Effector memory CD8-positive, alpha-beta T cell (primary cell): Measurements from ENCODE around the gene PLPPR1.

Experiments used
- ATAC-seq: fragments of 150-1000 bp; cut with Tn5 transposase; replicated peaks from 2 replicates; pipeline ENCODE4 v1.10.0; 2021; ENCODE audit warnings: mild to moderate bottlenecking, moderate library complexity
- DNase-seq, 3 experiments: peaks; one replicate each; pipeline ENCODE4 v3.0.0; 2021
- H3K27ac Mint-ChIP-seq, 2 donors: one replicate each; pipeline ENCODE4 v1.8.0; 2022; ENCODE audit warnings: mild to moderate bottlenecking in 2 of 2, mixed read lengths in 2 of 2, moderate library complexity in 2 of 2
- H3K27me3 Mint-ChIP-seq, 2 donors: one replicate each; pipeline ENCODE4 v1.8.0; 2022; ENCODE audit warnings: mixed read lengths in 2 of 2
- H3K36me3 Mint-ChIP-seq: one replicate; pipeline ENCODE4 v1.8.0; 2022; ENCODE audit warnings: mild to moderate bottlenecking, moderate library complexity, mixed read lengths; ENCODE audit not compliant: insufficient read depth
- H3K4me1 Mint-ChIP-seq, 2 donors: one replicate each; pipeline ENCODE4 v1.8.0; 2022; ENCODE audit warnings: low read depth in 2 of 2, mixed read lengths in 2 of 2
- H3K4me3 Mint-ChIP-seq, 2 donors: one replicate each; pipeline ENCODE4 v1.8.0; 2022; ENCODE audit warnings: mild to moderate bottlenecking in 2 of 2, mixed read lengths in 2 of 2, moderate library complexity in 2 of 2
- H3K9me3 Mint-ChIP-seq, 2 donors: one replicate each; pipeline ENCODE4 v1.8.0; 2022; ENCODE audit warnings: mixed read lengths in 2 of 2

The PLPPR1 gene

GRCh38 chr9:101336091-101336490, 307.6 kb downstream of the PLPPR1 start:
- no peak overlapping the region for H3K4me3 Mint-ChIP-seq
- ATAC-seq: no peak
- H3K4me1 Mint-ChIP-seq: no peaks in the 10 kb centered on the region
- H3K27me3 Mint-ChIP-seq: peaks cover 7 to 34% of the 10 kb centered on the region in 2 donors
- no peaks in the 10 kb centered on the region for H3K36me3 Mint-ChIP-seq
- H3K9me3 Mint-ChIP-seq: no peaks in the 10 kb centered on the region
- DNase-seq: no peak
- no peak overlapping the region for H3K27ac Mint-ChIP-seq

DNA sequence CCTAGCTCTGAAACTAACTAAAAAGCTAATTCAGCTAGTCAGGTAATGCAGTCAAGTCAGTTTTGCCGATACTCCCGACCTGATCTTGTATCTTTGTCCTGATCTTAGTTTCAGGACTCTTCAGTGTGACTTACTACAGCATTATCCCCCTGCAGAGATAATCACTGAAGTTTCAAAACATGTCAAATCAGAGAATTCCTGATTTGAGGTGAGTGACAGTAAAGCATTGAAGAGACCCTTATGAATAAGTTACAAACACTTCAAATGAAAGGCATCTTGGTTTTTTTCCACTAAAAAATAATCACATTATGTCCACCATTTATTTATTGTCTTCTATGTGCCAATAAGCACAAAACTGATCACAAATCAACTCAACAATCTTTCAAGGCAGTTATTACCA, 308.7 kb downstream of the PLPPR1 start:
- no peak overlapping the region for H3K27ac Mint-ChIP-seq
- no peaks in the 10 kb centered on the region for H3K36me3 Mint-ChIP-seq
- no peaks in the 10 kb centered on the region for H3K4me1 Mint-ChIP-seq
- peaks cover 12 to 44% of the 10 kb centered on the region in 2 donors for H3K27me3 Mint-ChIP-seq
- H3K9me3 Mint-ChIP-seq: no peaks in the 10 kb centered on the region
- no peak for ATAC-seq
- no peak for DNase-seq
- no peak overlapping the region for H3K4me3 Mint-ChIP-seq

DNA sequence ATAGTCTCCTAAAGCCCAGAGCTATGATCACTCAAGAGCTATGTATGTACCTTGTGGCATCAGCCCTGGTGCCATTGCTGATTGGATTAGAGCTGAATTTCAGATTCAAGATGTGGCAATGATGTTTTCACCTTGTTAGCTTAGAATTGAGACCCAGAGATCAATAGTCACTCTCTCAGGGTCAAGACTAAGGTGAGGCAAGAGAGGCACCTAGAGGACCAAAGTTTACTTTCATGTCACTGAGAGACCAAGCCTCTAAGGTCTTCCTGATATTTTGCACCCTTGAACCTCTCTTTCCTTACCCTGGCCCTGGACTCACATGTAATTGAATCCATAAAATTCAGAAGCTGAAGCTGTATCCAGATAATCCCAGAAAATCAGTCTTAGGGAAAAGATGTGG, 313.4 kb downstream of the PLPPR1 start:
- H3K27me3 Mint-ChIP-seq: peaks cover 29 to 37% of the 10 kb centered on the region in 2 donors
- no peak overlapping the region for H3K4me3 Mint-ChIP-seq
- DNase-seq (no peak), ATAC-seq (no peak)
- H3K27ac Mint-ChIP-seq: no peak overlapping the region
- no peaks in the 10 kb centered on the region for H3K9me3 Mint-ChIP-seq
- no peaks in the 10 kb centered on the region for H3K4me1 Mint-ChIP-seq
- no peaks in the 10 kb centered on the region for H3K36me3 Mint-ChIP-seq

- Mint-ChIP-seq H3K27ac (no peak overlapping the region), H3K36me3 (no peaks in the 10 kb centered on the region), H3K9me3 (no peaks in the 10 kb centered on the region), H3K4me3 (no peak overlapping the region), H3K4me1 (no peaks in the 10 kb centered on the region), H3K27me3 (peaks cover 29 to 37% of the 10 kb centered on the region in 2 donors)
- ATAC-seq (no peak), DNase-seq (no peak)
Measured at GRCh38 chr9:101342595-101342994, 314.1 kb downstream of the PLPPR1 start.

DNA sequence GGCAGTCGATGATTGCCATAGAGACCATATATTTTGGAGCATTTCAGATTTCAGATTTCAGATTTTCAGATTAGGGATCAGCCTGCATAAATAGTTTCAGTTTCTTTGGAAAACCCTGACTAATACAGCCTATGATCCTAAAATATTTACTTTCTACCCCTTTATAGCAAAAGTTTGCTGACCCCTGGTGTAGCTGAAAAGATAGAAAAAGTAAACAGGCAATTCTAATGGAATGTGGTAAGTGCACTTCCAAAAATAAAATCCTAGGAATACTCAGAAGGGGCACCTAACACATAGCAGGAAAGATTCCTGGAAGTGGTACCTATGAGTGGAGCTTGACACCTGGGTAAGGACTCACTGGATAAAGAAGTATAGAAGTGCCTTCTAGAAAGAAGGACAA, 321.8 kb downstream of the PLPPR1 start:
- ATAC-seq (no peak), DNase-seq (no peak)
- no peaks in the 10 kb centered on the region for H3K4me1 Mint-ChIP-seq
- H3K9me3 Mint-ChIP-seq: no peaks in the 10 kb centered on the region
- H3K27ac Mint-ChIP-seq: no peak overlapping the region
- H3K4me3 Mint-ChIP-seq: no peak overlapping the region
- H3K36me3 Mint-ChIP-seq: peaks cover 3% of the 10 kb centered on the region
- peaks cover 21 to 22% of the 10 kb centered on the region in 2 donors for H3K27me3 Mint-ChIP-seq

DNA sequence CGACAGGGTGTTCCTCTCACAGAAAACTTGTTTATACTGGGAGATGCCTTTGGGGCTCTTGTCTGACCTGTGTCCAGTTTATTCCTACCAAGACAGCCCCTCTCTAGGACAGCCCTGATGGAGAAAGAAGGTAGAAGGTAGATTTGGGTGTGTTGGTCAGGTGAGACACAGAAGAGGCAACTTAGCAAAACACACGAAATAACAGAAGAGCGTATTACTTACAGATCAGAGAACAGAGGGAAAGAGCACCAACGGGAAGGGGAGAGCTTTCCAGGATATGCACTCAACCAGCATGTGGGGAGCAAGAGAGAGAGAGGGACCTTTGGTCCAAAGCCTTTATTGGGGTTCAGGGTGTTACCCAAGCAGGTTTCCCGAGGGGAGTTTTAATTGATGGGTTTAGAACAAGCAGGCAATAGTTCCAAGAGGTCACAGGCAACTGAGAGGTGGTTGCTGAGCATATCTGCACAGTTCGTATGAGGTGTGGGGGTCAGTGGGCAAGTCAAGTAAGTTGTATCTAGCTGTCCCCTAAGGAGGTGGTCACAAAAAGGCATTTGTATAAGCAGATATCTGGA, 324.5 kb downstream of the PLPPR1 start:
- Mint-ChIP-seq H3K27me3 (peaks cover 16 to 18% of the 10 kb centered on the region in 2 donors), H3K4me1 (no peaks in the 10 kb centered on the region), H3K4me3 (no peak overlapping the region), H3K36me3 (peaks cover 3% of the 10 kb centered on the region), H3K27ac (no peak overlapping the region), H3K9me3 (no peaks in the 10 kb centered on the region)
- ATAC-seq: no peak
- no peak for DNase-seq

DNA sequence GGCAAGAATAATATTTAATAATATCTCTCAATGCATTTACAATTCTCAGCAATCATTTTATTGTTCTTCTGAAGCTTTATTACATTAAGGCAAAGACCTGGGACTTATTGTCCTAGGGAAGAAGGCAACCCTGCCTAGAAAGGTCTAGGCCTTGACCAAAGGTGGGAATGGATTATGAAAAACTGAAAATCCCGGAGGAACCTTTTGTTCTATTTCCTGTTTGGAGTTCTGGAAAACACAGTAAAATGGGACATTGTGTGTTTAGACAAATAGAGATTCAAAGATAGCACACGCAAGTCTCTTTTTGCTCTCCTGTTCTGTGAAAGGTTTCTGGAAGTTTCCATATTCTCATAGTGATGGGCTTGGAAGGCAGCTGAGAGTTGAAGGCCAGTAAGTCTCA, 325.2 kb downstream of the PLPPR1 start:
- no peak overlapping the region for H3K27ac Mint-ChIP-seq
- H3K4me1 Mint-ChIP-seq: no peaks in the 10 kb centered on the region
- DNase-seq (no peak), ATAC-seq (no peak)
- no peaks in the 10 kb centered on the region for H3K9me3 Mint-ChIP-seq
- H3K36me3 Mint-ChIP-seq: peaks cover 3% of the 10 kb centered on the region
- H3K27me3 Mint-ChIP-seq: peaks cover 14 to 18% of the 10 kb centered on the region in 2 donors
- H3K4me3 Mint-ChIP-seq: no peak overlapping the region

GRCh38 chr9:101354143-101354764, 325.7 kb downstream of the PLPPR1 start:
- peaks cover 3% of the 10 kb centered on the region for H3K36me3 Mint-ChIP-seq
- H3K4me1 Mint-ChIP-seq: no peaks in the 10 kb centered on the region
- DNase-seq (no peak), ATAC-seq (no peak)
- H3K4me3 Mint-ChIP-seq: no peak overlapping the region
- no peak overlapping the region for H3K27ac Mint-ChIP-seq
- H3K9me3 Mint-ChIP-seq: no peaks in the 10 kb centered on the region
- H3K27me3 Mint-ChIP-seq: peaks cover 9 to 13% of the 10 kb centered on the region in 2 donors

DNA sequence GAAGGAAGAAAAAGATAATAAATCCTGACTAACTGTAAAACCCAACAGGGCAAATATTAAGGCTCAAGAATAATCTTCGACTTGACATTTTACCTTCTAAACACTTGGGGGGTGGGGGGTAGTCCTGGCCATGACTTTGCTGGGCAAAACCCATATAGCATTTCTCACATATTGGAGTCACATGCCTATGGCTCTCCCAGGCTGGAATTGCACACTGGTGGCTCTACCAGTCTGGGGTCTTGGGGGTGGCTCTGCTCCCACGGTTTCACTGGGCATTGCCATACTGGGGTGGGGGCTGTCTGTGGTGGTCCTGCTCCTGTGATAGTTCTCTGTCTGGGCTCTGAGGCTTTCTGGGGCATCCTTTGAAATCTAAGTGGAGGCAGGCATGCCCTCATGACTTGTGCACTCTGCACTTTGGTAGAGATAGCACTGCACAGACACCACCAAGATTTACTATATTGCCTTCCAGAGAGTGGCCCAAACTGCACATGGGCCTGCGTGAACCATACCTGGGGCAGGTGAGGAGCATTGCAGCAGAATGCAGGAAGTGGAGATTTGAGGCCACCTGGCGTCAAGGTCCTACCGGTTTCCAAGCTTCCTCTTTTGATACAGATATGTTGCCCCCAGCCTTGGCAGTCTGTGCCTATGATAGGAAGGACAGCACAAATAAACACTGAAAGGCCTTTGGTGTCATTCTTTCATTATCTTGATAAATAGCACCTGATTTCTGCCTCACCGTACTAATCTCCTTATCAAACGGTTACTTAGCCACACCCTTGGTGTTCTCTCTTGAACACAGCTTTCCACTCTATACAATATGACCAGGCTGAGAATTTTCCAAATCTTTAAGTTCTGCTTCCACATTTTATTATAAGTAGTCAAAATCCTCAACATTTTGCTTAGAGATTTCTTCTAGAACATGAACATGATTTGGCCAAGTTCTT, 326.5 kb downstream of the PLPPR1 start:
- DNase-seq: no peak
- no peak for ATAC-seq
- H3K27ac Mint-ChIP-seq: no peak overlapping the region
- H3K4me3 Mint-ChIP-seq: no peak overlapping the region
- H3K27me3 Mint-ChIP-seq: peaks cover 8 to 11% of the 10 kb centered on the region in 2 donors
- peaks cover 3% of the 10 kb centered on the region for H3K36me3 Mint-ChIP-seq
- H3K4me1 Mint-ChIP-seq: no peaks in the 10 kb centered on the region
- no peaks in the 10 kb centered on the region for H3K9me3 Mint-ChIP-seq

DNA sequence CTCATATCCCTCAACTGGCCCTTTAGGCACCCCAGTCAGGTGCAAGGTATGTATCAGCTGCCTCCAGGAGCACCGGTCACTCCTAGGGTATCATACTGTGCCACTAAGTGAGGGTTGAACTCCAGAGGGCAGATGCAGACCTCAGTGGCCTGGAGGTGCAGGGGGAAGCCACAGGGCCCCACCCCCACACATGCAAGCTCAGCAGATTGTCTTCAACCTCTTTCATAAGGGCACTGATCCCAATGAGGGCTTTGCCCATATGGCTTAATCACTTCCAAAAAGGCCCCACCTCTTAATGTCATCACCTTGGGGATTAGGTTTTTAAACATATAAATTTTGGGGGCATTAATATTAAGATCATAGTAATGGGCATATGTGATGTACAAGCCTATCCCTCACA, 328.1 kb downstream of the PLPPR1 start:
- H3K4me3 Mint-ChIP-seq: no peak overlapping the region

DNA sequence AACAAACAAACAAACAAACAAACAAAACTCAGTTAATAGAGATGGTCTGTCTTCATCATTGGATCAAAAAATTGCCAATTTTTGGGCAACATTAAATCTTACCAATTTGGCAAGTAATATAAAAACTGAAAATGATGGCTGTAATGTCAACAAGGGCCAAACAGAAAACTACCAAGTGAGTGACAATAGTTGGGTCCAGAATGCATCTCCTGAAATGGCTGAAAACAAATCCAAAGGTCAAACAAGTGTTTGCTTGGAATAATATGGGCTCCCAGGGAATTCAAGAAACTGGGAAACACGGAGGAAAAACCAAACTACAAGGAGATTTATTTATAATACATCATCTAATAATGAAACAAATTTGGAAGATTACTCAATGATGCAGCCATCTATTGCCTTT, 331.2 kb downstream of the PLPPR1 start:
- H3K9me3 Mint-ChIP-seq: no peaks in the 10 kb centered on the region
- no peak for ATAC-seq
- DNase-seq: no peak
- peaks cover 9 to 15% of the 10 kb centered on the region in 2 donors for H3K27me3 Mint-ChIP-seq
- peaks cover 2% of the 10 kb centered on the region for H3K36me3 Mint-ChIP-seq
- no peak overlapping the region for H3K4me3 Mint-ChIP-seq
- H3K27ac Mint-ChIP-seq: no peak overlapping the region
- no peaks in the 10 kb centered on the region for H3K4me1 Mint-ChIP-seq

More for the DNA sequence above, 328.1 kb downstream of the PLPPR1 start:
- peaks cover 8 to 11% of the 10 kb centered on the region in 2 donors for H3K27me3 Mint-ChIP-seq
- no peak overlapping the region for H3K27ac Mint-ChIP-seq
- ATAC-seq: no peak
- peaks cover 3% of the 10 kb centered on the region for H3K36me3 Mint-ChIP-seq
- no peaks in the 10 kb centered on the region for H3K4me1 Mint-ChIP-seq
- no peak for DNase-seq
- no peaks in the 10 kb centered on the region for H3K9me3 Mint-ChIP-seq

DNA sequence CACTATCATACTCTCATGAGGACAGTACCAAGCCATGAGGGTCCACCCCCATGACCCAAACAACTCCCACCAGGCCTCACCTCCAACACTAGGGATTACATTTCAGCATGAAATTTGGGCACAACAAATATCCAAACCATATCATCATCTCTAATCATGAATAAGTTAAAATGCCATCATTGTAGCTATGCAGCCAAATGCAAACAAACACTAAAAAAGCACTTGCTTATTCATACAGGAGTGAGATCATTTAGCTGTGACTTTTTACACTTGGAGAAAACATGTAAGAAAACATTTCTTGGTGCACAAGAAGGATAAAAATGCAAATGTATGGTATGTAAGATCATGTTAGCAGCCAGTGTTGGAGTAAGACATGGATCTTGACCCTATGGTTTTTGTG, 332.1 kb downstream of the PLPPR1 start:
- Mint-ChIP-seq H3K27me3 (peaks cover 9 to 15% of the 10 kb centered on the region in 2 donors), H3K9me3 (no peaks in the 10 kb centered on the region), H3K4me3 (no peak overlapping the region), H3K4me1 (no peaks in the 10 kb centered on the region), H3K27ac (no peak overlapping the region), H3K36me3 (no peaks in the 10 kb centered on the region)
- no peak for ATAC-seq
- DNase-seq: no peak

DNA sequence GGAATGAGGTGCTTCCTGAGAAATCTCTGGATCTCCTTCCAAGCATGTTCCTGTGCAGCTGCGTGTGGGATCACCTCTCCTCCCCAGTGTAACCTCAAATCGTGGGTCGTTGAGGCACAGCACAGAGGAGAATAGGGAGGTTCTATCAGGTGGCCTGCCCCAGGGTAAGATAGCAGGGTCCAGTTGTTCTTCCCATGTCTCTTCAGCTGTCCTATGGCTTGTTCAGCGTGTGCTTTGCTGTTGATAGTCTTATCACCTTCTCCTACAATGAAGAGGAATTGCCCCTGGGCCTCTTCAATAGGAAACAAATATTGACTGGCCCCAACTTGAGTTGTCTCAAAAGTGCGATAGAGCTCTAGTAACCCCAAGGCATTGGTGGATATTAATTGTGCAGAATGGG, 333.9 kb downstream of the PLPPR1 start:
- ATAC-seq (no peak), DNase-seq (no peak)
- no peaks in the 10 kb centered on the region for H3K36me3 Mint-ChIP-seq
- H3K9me3 Mint-ChIP-seq: no peaks in the 10 kb centered on the region
- no peaks in the 10 kb centered on the region for H3K4me1 Mint-ChIP-seq
- H3K27ac Mint-ChIP-seq: no peak overlapping the region
- H3K27me3 Mint-ChIP-seq: peaks cover 9 to 18% of the 10 kb centered on the region in 2 donors
- H3K4me3 Mint-ChIP-seq: no peak overlapping the region

- H3K4me1 Mint-ChIP-seq: no peaks in the 10 kb centered on the region
- H3K4me3 Mint-ChIP-seq: no peak overlapping the region
- peaks cover 17 to 26% of the 10 kb centered on the region in 2 donors for H3K27me3 Mint-ChIP-seq
- no peak for DNase-seq
- no peaks in the 10 kb centered on the region for H3K36me3 Mint-ChIP-seq
- no peaks in the 10 kb centered on the region for H3K9me3 Mint-ChIP-seq
- no peak overlapping the region for H3K27ac Mint-ChIP-seq
- ATAC-seq: no peak
Measured at GRCh38 chr9:101365181-101365580, 336.7 kb downstream of the PLPPR1 start.
